ENCODE data around the gene ATAD1.

GRCh38 chr10:87746911-87747310 lies 71.1 kb downstream of the ATAD1 start:
- TF ChIP-seq POLR2A (IDR thresholded peaks at IDR 0.05; ENCODE audit: low read depth, low read length) = no peak
- no peak for TF ChIP-seq PAX5 (IDR thresholded peaks at IDR 0.05; ENCODE audit: insufficient read depth, low read length, severe bottlenecking)
- no peak for TF ChIP-seq TAF1 (IDR thresholded peaks at IDR 0.05; ENCODE audit: low read depth, low read length)
- TF ChIP-seq POLR2AphosphoS5 (IDR thresholded peaks at IDR 0.05; ENCODE audit: low read depth, low read length) = no peak
- no peak for TF ChIP-seq SPI1 (IDR thresholded peaks at IDR 0.05; ENCODE audit: low read depth, low read length)
- TF ChIP-seq POU2F2 (IDR thresholded peaks at IDR 0.05; ENCODE audit: low read depth, low read length) = no peak

All from GM12891 (cell line).